Stimulated activated CD4-positive, alpha-beta T cell treated with anti-CD3 and anti-CD28 coated beads, Interleukin-12 subunit alpha, Interleukin-12 subunit beta, amount 100 ng/mL, for 48 hours (primary cell): Measurements from ENCODE around the gene ZKSCAN7.
"Not testable (repeated sequence)": the region's sequence is repeated elsewhere in the genome, so short reads cannot be mapped to it uniquely, and the experiment has no call there.

Experiments
- DNase-seq, 3 donors: peaks; one replicate each; pipeline ENCODE4 v3.0.0-alpha.2; 2020; ENCODE audit warnings: low read depth in 2 of 3, low spot score in 1 of 3

Gene ZKSCAN7

DNA sequence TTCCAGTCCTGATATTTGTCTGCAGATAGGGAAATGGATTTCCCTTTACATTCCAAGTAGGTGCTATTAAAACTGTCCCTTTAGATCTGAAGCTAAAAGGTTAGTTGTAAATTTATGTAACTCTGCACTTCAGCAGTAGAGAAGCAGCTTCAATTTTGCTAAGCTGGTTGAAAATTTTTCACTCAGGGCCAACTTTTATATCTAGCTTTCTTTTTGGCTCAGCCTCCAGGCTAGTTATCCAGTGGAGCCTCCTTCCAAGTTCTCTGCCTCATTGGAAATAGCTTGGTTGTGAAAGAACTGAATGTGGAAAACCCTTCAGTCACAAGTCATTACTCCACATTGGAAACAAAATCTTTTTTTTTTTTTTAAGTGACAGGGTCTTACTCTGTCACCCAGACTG lies 21.6 kb downstream of the ZKSCAN7 start:
- DNase-seq = no peak

DNA sequence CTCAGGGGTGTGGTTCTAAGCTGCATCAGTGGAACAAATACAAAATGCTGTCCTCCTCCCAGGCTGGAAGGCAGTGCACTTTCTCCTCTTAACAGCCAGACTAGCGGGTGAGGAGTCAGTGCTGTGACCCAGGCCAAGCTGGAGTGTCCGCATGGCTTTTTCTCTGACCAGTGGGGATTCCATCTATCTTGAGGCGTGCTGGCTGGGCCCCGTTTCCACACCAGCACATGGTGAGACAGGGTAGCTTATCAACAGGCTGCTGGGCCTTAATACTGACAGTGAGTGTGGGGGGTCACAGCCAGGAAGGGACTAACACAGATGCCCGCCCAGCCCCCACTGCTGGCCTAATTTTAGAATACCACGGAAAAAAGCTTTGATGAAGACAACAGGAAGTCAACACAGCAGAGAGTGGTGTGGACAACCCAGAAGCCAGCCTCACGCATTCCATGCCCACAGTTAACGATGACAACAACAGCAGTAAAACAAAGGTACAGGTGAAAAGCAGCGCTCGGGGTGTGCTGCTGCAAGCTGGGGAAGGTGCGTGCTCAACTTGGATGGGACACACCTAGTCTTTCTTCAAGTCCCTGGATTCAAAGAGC lies 22.5 kb downstream of the ZKSCAN7 start:
- not testable (repeated sequence) for DNase-seq

DNA sequence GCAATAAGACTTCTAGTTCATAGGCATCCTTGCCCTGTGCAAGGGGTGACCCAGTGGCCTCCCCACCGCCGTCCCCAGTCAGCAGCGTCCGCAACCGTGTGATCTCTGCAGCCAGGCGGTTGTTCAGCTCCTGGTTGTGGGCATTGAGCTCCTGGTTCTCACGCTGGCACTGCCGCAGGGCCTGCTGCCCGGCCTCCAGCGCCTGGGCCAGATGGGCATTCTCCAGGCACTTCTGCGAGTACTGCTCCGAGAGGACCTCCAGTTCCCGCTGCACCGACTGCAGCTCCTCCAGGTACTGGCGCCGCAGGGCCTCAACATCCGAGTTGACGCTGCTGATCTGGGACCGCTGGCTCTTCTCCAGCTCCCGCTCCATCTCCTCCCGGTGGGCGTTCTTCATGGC lies 23.3 kb downstream of the ZKSCAN7 start:
- DNase-seq = not testable (repeated sequence)

DNA sequence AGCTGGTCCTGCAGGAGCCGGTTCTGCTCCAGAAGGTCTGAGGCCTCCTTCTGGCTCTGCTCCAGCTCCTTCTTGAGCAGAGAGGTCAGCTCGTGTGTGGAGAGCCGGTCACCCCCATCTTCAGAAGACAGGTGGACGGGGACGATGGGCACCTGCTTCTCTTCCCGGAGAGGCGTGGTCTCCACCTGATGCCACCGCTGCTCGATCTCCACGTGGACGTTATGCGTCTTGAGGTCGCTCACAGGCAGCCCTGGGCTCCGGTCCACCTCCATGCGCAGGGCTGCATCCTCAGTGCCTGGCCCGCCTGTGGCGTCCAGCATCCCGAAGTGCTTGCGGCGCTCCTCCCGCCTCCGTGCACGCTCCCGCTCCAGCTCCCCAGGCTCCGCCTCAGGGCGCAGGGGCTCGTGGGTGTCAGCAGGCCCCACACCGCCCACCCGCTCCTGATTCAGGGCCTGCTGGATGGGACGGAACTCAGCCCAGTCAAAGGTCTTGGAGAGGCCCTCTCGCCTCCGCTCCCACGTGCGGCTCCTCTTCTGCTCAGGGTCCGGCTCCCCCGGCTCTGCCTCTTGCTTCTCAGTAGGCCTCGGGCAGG lies 24.0 kb downstream of the ZKSCAN7 start:
- not testable (repeated sequence) for DNase-seq

- not testable (repeated sequence) for DNase-seq
Observed at GRCh38 chr3:44579749-44580148, 24.8 kb downstream of the ZKSCAN7 start.

DNA sequence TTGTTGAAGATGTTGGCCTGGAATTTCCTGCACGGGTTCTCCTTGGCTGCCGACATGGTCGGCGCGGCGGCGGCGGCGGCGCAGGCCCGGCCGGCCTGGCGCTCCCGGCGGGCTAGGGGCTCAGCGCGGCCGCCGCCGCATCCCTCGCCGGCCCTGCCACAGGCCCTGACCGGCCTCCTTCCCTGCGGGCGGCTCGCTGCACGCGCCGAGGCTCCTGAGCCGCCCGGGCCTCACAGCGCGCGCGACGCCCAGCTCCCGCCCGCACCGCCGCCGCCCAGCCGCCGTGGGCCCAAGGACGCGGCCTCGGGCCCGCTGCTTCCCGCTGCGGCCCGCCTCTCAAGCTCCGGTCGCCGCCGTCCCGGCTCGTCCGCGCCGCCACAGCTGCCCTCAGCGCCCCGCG lies 26.0 kb downstream of the ZKSCAN7 start:
- not testable (repeated sequence) for DNase-seq

DNA sequence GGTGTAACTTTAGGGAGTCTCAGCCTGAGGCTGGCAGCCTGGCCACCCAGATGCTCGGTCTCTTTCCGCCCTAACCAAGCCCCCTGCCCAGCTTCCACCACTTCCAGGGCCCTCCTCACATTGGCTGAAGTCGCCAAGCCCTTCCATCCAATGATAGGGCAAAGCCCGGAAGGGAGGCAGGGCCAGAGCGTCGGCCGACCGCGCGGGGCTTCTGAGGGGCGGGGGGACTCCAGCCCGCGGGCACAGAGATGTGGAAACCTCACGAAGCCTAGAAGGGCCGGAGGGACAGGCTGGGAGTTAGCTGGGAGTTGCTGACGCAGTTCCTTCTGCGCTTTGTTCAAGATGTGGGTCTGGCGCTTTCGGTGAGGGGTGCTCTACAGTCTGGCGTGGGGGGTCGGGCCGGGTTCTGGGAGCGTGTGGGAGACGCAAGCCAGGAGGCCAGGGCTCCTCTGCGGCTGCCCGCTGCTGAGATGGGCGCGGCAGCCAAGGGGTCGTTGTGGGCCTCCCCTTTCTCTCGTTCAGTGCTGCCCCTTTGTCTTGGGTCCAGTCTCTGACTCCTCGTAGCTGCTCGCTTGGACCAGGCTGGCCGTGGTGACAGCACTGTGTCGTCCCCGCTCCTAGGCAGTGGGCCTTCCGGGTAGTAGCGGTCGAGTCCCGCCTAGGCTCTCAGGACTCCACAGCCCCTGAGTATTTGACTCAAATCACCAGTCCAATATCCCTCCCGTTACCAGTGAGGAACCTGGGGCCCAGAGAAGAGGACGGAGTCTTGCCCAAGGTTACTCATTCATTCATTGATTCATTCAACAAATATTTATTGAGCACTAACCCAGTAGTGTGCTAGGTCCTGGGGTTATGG lies 29.9 kb downstream of the ZKSCAN7 start, which contains the start of gene ZNF660:
TSS of gene ZNF660 (plus strand) at position 319 of the 856 bp plus-strand sequence. CDS start 9,230 bp downstream, outside the sequence.
- no peak for DNase-seq

DNA sequence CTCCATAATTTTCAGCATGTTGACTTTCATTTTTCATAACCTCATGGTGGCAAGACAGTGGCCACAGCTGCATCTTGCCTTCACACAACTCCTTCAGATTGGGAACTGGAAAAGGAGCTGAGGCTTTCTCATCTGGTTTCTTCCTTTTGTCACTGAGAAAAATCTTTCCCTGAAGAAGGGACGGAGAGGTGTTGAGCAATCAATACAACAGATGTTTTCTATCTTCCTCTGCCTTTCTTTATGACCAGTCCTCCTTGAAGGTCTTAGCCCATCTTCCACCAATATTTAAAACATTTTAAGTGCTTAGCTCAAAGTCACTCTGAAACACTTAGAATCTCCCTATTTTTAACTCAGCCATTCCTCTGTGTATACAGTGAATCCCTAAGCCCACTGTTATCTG lies 41.6 kb downstream of the ZKSCAN7 start:
- no peak for DNase-seq

GRCh38 chr3:44601749-44602148 lies 46.8 kb downstream of the ZKSCAN7 start:
- no peak for DNase-seq

- no peak for DNase-seq
Observed at GRCh38 chr3:44612678-44613077, 57.7 kb downstream of the ZKSCAN7 start.
